Measurements from ENCODE around the gene PCSK7.

Gene PCSK7

DNA sequence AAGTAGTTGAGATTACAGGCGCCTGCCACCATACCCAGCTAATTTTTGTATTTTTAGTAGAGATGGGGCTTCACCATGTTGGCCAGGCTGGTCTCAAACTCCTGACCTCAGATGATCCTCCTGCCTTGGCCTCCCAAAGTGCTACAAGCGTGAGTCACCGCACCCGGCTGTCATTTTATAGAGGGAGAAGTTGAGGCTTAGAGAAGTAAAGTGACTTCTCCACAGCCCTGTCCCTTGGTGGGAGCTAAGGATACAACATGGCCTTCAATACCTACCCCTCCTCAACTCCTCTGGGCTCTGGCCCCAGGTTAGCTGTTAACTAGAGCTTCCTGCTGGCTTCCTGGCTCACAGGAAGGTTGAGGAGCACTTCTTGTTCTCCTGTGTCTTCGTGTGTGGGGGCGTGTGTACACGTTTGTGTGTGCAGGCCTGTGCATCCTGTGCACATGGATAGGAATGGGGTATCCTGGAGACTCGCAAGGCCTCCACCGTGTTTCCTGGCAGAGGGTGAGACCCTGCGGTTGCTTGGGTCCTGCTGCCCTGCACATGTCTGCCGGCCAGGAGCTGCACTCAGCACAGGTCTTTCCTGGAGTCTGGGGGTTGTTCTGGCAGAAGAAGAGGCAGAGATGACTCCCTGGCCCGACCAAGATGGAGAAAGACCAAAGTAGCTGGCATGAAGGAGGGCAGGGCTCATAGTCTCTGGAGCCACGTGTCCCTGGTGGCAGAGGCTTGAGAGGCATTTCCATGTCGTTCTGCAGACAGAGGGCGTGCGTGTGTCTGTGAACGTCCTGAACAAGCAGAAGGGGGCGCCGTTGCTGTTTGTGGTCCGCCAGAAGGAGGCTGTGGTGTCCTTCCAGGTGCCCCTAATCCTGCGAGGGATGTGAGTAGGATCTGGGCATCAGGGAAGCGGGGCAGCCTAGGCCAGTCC is 51.0 kb downstream of the PCSK7 start:
- H3K27me3 ChIP-seq (ENCODE audit: control insufficient read depth, insufficient read depth, low read length): no peaks in the 10 kb centered on the region
- no peak overlapping the region for H3K9ac ChIP-seq
- no peak overlapping the region for H2AFZ ChIP-seq
- peak; percentile 29 for TF ChIP-seq CTCF (IDR thresholded peaks at IDR 0.05)
- no peak overlapping the region for H3K4me3 ChIP-seq (ENCODE audit: low read depth, low read length)
- no peak overlapping the region for H3K27ac ChIP-seq
- H3K9me3 ChIP-seq (ENCODE audit: control insufficient read depth, low read length): no peaks in the 10 kb centered on the region
- no peak overlapping the region for H3K4me2 ChIP-seq (ENCODE audit: low read length)
- H3K4me1 ChIP-seq: peaks cover 15% of the 10 kb centered on the region
- no peaks in the 10 kb centered on the region for H3K36me3 ChIP-seq (ENCODE audit: control insufficient read depth, insufficient read depth, low read length)
- H3K79me2 ChIP-seq: no peaks in the 10 kb centered on the region

GRCh38 chr11:117180020-117180419 is 51.9 kb downstream of the PCSK7 start:
- Histone ChIP-seq H3K79me2 (no peaks in the 10 kb centered on the region), H3K27ac (no peak overlapping the region), H3K27me3 (ENCODE audit: control insufficient read depth, insufficient read depth, low read length) (no peaks in the 10 kb centered on the region), H3K9ac (no peak overlapping the region), H3K4me1 (peaks cover 15% of the 10 kb centered on the region), H3K9me3 (ENCODE audit: control insufficient read depth, low read length) (no peaks in the 10 kb centered on the region), H3K36me3 (ENCODE audit: control insufficient read depth, insufficient read depth, low read length) (no peaks in the 10 kb centered on the region), H3K4me3 (ENCODE audit: low read depth, low read length) (peak overlapping the region; percentile 67), H2AFZ (no peak overlapping the region), H3K4me2 (ENCODE audit: low read length) (peak overlapping the region; percentile 70)
- TF ChIP-seq CTCF (IDR thresholded peaks at IDR 0.05): no peak

DNA sequence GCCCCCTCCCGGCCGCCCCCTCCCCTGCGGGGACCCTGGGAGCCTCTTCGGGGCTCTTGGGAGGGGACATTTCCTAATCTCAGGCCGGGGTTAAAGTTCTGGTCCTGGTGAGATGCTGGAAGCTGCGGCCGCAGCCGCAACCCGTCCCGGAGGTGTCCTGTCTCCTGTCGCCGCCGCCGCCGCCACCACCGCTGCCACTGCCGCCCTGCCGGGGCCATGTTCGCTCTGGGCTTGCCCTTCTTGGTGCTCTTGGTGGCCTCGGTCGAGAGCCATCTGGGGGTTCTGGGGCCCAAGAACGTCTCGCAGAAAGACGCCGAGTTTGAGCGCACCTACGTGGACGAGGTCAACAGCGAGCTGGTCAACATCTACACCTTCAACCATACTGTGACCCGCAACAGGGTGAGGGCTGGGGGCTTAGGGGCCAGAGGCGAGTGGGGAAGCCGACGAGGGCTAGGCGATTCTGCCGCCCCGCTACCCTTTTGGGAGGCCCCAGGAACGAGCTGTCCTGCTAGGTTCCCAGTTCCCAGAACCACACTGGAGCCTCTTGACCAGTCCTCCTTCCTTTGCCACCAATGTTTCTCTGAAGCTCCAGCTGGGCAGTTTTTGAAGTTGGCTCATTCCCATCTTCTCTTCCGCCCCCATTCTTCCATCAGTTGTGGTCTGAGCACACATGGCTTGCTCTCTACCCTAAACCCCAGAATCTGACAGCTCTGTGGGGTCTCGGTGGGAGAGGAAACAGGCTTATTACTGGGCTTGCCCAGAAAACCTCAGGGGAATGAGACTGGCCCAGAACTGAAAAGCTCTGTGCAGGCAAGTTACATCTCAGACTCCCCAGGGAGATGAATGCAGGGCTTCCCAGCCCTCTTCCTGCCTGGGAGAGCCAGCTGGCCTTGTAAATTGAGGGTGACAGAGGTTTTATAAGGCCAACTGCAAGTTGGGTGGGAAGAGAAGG is 52.5 kb downstream of the PCSK7 start:
- H3K27me3 ChIP-seq (ENCODE audit: control insufficient read depth, insufficient read depth, low read length): no peaks in the 10 kb centered on the region
- peak overlapping the region; percentile 70 for H3K4me2 ChIP-seq (ENCODE audit: low read length)
- peak overlapping the region; percentile 11 for H3K9ac ChIP-seq
- peak overlapping the region; percentile 64 for H3K27ac ChIP-seq
- H3K9me3 ChIP-seq (ENCODE audit: control insufficient read depth, low read length): no peaks in the 10 kb centered on the region
- H2AFZ ChIP-seq: peak overlapping the region; percentile 82
- TF ChIP-seq CTCF (IDR thresholded peaks at IDR 0.05): no peak
- no peaks in the 10 kb centered on the region for H3K79me2 ChIP-seq
- no peaks in the 10 kb centered on the region for H3K36me3 ChIP-seq (ENCODE audit: control insufficient read depth, insufficient read depth, low read length)
- peak overlapping the region; percentile 67 for H3K4me3 ChIP-seq (ENCODE audit: low read depth, low read length)
- H3K4me1 ChIP-seq: peaks cover 15% of the 10 kb centered on the region

DNA sequence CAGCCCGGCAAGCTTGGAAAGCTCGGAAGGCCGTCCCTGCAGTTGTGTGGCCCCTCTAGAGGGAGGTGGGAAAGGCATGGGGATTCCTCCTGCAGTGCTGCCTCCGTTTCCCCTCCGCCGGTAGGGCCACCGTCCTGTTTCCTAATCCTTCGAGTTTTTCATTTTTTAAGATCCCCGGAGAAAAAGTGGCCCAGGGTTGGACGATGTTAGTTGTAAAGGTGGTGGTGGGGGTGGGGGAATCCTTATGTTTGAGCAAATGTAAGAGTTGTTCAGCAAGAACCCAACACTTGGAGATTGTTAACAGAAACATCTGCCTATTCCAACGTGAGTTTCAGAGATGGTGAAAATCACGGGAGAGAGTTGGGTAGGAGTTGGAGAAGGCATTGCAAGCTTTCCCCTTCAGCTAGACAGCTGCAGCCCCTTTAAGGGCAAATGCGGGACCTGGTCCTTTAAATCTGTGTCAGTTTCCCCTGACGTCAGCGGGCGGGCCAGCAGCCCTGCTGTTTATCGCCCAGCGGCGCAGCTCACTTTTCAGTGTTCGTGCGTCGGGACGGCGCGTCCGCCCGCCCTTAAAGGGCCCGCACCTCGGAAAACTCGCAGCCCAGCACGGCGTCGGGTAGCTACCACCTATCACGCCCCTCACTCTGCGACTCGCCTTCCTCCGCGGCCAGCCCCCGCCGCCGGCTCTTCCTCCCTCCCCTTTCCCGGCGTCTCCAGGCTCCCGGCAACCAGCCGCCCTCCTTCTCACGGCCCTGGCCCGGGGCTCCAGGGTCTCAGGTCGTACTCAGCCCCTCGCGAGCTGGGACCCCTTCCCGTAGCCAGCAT is 53.5 kb downstream of the PCSK7 start, which contains the start of gene SIDT2:
Gene SIDT2 (plus strand): TSS at position 534 of the 825 bp plus-strand sequence. CDS start 521 bp downstream, outside the sequence.
- no peaks in the 10 kb centered on the region for H3K27me3 ChIP-seq (ENCODE audit: control insufficient read depth, insufficient read depth, low read length)
- H3K4me2 ChIP-seq (ENCODE audit: low read length): peak within 1 kb of the TSS; percentile 70
- peak within 1 kb of the TSS; percentile 64 for H3K27ac ChIP-seq
- H2AFZ ChIP-seq: peak within 1 kb of the TSS; percentile 82
- peak within 1 kb of the TSS; percentile 11 for H3K9ac ChIP-seq
- H3K9me3 ChIP-seq (ENCODE audit: control insufficient read depth, low read length): no peaks in the 10 kb centered on the region
- H3K4me3 ChIP-seq (ENCODE audit: low read depth, low read length): peak within 1 kb of the TSS; percentile 67
- TF ChIP-seq CTCF (IDR thresholded peaks at IDR 0.05): no peak
- H3K79me2 ChIP-seq: no peaks in the 10 kb centered on the region
- H3K4me1 ChIP-seq: peaks cover 15% of the 10 kb centered on the region
- no peaks in the 10 kb centered on the region for H3K36me3 ChIP-seq (ENCODE audit: control insufficient read depth, insufficient read depth, low read length)

All from parathyroid adenoma (tissue), 2 donors.